ENCODE measurements around the gene BIVM. TPM values are rescaled to one million over a fixed set of nuclear protein-coding genes. Genes with fewer than 3 reads are reported as not detected.

The BIVM gene
- total RNA-seq, 1 donor from 2014 or later = 16.6 TPM

- H3K4me3 ChIP-seq (ENCODE audit: low read depth, low read length) = peak within 1 kb of the TSS; percentile 72
- TF ChIP-seq, protein P1, sequence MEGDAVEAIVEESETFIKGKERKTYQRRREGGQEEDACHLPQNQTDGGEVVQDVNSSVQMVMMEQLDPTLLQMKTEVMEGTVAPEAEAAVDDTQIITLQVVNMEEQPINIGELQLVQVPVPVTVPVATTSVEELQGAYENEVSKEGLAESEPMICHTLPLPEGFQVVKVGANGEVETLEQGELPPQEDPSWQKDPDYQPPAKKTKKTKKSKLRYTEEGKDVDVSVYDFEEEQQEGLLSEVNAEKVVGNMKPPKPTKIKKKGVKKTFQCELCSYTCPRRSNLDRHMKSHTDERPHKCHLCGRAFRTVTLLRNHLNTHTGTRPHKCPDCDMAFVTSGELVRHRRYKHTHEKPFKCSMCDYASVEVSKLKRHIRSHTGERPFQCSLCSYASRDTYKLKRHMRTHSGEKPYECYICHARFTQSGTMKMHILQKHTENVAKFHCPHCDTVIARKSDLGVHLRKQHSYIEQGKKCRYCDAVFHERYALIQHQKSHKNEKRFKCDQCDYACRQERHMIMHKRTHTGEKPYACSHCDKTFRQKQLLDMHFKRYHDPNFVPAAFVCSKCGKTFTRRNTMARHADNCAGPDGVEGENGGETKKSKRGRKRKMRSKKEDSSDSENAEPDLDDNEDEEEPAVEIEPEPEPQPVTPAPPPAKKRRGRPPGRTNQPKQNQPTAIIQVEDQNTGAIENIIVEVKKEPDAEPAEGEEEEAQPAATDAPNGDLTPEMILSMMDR (IDR thresholded peaks at IDR 0.05; ENCODE audit: insufficient read depth, low read length, poor library complexity, severe bottlenecking) = no peak
- no peaks in the 10 kb centered on the region for H3K36me3 ChIP-seq (ENCODE audit: control insufficient read depth, insufficient read depth, low read length)
- peak; percentile 37 for DNase-seq (ENCODE audit: low read depth)
- H3K27me3 ChIP-seq (ENCODE audit: control insufficient read depth, insufficient read depth, low read length) = no peaks in the 10 kb centered on the region
Measured at GRCh38 chr13:102773441-102774213, 25.3 kb upstream of the BIVM start, which contains the start of gene TEX30. TSS of gene TEX30 (minus strand) at chr13:102773786. CDS start at chr13:102770026, 3,760 bp downstream.

DNA sequence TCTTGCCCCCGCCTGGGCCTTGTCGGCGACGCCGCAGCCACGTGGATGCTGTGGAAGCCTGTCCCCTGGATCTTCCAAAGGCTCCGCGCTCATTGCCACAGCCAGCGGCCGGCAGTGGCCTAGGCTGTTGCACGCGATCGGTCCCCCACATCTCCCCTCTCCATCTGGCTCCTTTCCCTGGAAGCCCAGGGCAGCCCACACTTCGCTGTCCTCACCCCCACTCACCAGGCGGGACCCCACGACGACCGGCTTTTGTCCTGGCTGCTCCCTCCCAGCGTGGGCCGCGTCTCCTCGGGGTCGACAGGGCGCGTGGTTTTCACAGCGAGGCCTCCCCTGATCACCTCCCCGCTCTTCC lies 24.7 kb upstream of the BIVM start:
- Histone ChIP-seq H3K4me3 (ENCODE audit: low read depth, low read length) (peak overlapping the region; percentile 72), H3K36me3 (ENCODE audit: control insufficient read depth, insufficient read depth, low read length) (no peaks in the 10 kb centered on the region), H3K27me3 (ENCODE audit: control insufficient read depth, insufficient read depth, low read length) (no peaks in the 10 kb centered on the region)
- TF ChIP-seq, protein P1 (IDR thresholded peaks at IDR 0.05; ENCODE audit: insufficient read depth, low read length, poor library complexity, severe bottlenecking) = no peak
- no peak for DNase-seq (ENCODE audit: low read depth)

DNA sequence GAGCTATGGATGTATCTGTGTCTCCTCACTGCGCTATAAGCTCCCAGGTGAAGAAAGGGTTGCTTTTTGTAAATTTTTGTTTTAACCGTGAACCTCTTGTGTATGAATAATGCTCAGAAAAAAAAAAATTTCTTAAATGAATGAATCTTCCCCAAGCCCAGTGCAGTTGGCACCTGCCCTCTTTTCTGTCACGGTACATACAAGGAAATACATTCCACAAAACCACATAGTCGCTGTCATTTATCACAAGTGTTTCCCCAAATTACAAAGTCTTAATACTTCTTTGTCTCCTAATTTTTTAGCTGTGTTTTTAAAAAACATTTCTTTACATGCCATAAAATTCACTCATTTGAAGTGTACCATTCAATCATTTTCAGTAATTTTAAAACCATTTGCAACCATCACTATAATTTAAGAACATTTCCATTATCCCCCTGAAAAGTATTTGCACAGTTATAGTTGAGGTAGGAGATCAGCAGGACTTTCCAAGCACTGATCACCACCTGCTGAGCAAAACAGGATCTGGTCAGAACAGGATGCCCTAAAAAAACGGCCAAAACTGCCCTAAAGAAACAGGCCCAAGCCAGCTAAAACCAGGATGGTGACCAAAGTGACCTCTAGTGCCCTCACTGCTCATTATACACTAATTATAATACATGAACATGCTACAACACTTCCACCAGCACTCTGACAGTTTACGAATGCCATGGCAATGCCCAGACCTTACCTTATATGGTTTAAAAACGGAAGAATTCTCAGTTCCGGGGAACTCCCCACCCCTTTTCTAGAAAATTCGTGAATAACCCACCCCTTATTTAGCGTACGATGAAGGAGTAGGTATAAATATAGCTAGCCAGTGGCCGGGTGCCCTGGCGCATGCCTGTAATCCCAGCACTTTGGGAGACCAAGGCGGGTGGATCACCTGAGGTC lies 24.1 kb upstream of the BIVM start:
- no peaks in the 10 kb centered on the region for H3K36me3 ChIP-seq (ENCODE audit: control insufficient read depth, insufficient read depth, low read length)
- TF ChIP-seq, protein P1 (IDR thresholded peaks at IDR 0.05; ENCODE audit: insufficient read depth, low read length, poor library complexity, severe bottlenecking) = no peak
- H3K4me3 ChIP-seq (ENCODE audit: low read depth, low read length) = no peak overlapping the region
- H3K27me3 ChIP-seq (ENCODE audit: control insufficient read depth, insufficient read depth, low read length) = no peaks in the 10 kb centered on the region
- no peak for DNase-seq (ENCODE audit: low read depth)

DNA sequence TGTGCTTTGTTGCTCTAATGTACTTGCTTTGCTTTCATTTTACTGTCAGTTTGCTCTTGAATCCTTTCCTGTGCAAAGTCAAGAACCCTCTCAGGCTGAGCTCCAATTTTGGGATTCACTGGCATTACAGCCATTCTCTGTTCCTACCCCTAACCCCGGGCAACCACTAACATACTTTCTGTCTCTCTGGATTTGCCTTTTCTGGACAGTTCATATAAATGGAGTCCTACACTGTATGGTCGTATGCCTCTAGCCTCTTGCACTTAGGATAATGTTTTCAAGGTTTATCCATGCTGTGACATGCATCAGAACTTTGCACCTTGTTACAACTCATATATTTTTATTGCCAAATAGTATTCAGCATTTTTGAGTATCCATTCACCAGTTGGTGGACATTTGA lies 22.6 kb upstream of the BIVM start:
- no peak for DNase-seq (ENCODE audit: low read depth)
- no peaks in the 10 kb centered on the region for H3K36me3 ChIP-seq (ENCODE audit: control insufficient read depth, insufficient read depth, low read length)
- TF ChIP-seq, protein P1 (IDR thresholded peaks at IDR 0.05; ENCODE audit: insufficient read depth, low read length, poor library complexity, severe bottlenecking) = no peak
- no peaks in the 10 kb centered on the region for H3K27me3 ChIP-seq (ENCODE audit: control insufficient read depth, insufficient read depth, low read length)
- H3K4me3 ChIP-seq (ENCODE audit: low read depth, low read length) = no peak overlapping the region

- TF ChIP-seq, protein P1 (IDR thresholded peaks at IDR 0.05; ENCODE audit: insufficient read depth, low read length, poor library complexity, severe bottlenecking) = no peak
- no peak overlapping the region for H3K4me3 ChIP-seq (ENCODE audit: low read depth, low read length)
- no peaks in the 10 kb centered on the region for H3K27me3 ChIP-seq (ENCODE audit: control insufficient read depth, insufficient read depth, low read length)
- H3K36me3 ChIP-seq (ENCODE audit: control insufficient read depth, insufficient read depth, low read length) = peaks cover 1% of the 10 kb centered on the region
- no peak for DNase-seq (ENCODE audit: low read depth)
Measured at GRCh38 chr13:102777736-102778135, 21.2 kb upstream of the BIVM start.
